Activated gamma-delta T cell (primary cell): ENCODE measurements around the gene UTY.

Source experiments
- DNase-seq: peaks from one replicate; lab custom pipeline; 2025; lab: John Stamatoyannopoulos, UW
- total RNA-seq, 2 donors: gene quantifications; one replicate each; lab custom pipeline; 2026; lab: John Stamatoyannopoulos, UW

Gene UTY
- total RNA-seq, result 0 to 156 reads per million in 2 donors

DNA sequence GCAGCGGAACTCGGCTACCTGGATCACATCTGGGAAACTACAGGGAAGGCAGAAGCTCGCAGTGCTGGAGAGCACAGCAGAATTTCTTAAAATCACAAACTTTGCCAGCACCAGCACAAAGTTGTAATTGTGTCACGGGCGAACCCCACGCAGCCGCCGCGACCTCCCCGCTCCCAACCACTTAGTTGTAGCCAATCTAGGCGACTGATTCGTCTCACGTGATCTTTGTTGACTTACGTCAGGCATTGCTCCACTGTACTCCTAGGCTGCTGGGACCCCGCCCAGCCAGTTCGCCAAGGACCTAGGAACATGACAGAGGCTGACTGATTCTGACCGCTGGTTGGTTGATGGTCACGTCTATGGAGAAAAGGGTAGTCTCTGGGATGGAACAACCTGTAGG is at the start of gene UTY:
TSS of gene UTY (minus strand) at position 206 of the 400 bp plus-strand sequence. CDS start 368 bp downstream, outside the sequence.
- no peak for DNase-seq

- no peak for DNase-seq
These were observed 40.6 kb upstream of the UTY start for GRCh38 chrY:13520474-13520873.

DNA sequence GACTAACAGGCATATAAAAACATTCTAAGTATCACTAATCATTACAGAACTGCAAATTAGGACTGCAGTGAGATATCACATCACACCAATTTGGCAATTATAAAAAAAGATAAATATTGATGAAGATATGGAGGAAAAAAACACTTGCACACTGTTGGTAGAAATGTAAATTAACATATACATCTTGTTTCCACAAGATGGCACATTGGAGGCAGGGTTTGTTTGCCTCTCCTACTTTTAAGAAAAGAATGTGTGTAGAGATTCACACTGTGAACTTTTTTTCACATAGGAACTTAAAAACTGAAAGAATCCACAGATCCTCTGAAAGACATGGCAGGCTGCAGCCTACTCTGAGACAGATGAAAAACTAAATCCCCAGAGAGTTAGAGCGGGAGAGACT is 21.4 kb upstream of the UTY start:
- no peak for DNase-seq

GRCh38 chrY:13493737-13494136 is 13.9 kb upstream of the UTY start:
- DNase-seq, result no peak

DNA sequence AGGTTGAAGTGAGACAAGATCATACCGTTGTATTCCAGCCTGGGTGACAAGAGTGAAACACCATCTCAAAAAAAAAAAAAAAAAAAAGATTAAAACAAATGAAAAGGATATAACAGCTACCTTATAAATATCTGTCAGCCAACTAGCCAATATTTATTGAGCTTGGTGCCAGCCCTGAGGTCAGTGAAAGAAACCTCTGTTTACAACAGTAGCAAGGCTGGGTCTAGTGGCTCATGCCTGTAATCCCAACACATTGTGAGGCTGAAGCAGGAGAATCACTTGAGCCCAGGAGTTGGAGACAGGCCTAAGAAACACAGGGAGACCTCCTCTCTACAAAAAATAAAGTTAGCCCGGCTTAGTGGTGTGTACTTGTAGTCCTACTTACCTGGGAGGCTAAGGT is 12.6 kb upstream of the UTY start:
- DNase-seq, result no peak

DNA sequence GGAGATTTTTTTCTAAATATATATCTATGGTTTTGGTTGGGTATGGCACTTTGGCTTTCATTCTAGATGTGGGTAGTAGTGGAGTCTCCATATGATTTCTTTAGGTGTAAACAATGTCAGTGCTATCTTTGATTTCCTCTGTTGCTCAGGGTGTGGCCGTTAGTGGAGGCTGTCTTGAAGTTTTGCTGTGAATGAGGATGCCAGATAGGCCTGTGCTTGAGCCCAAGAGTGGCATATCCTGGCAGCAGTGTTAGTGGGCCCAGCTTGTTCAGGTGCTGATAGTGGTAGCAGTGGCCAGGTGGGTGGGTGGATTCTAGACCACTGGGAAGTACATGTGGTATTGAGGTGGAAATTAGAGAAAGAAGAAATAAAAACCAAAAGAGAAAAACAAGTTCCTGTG is 8.9 kb upstream of the UTY start:
- DNase-seq, result no peak

GRCh38 chrY:13479121-13479711 is 617 bp downstream of the UTY start:
- DNase-seq, result no peak

DNA sequence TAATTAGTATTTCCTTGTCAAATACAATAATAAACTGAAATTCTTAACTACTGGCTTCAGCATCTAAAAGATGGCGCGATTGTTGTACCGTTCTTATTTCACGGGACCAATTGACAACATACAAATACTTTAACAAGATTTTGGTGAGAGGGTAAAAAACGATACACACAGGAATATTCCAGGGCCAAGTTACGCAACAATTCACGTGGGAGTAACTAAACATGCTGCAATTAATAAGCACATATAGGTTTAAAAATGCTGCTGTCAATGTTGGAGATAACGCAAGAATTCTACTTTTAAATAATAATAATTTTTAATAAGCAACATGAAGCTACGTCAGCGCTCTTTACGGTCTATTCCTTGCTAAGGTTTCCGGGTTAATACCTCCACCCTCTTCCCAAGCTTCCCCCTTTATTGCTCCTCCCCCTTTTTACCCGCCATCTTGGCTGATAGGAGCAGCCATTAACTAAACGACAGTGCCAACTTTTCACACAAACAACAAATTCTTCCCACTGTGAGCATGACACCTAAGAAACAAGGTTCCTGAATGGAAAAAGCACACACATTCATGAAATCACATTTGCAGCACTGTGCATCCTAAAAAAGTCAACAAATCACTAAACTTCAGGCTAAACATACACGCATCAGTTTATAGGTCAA is 1.6 kb downstream of the UTY start:
- no peak for DNase-seq

- no peak for DNase-seq
These were observed 4.8 kb downstream of the UTY start for GRCh38 chrY:13474997-13475396.

DNA sequence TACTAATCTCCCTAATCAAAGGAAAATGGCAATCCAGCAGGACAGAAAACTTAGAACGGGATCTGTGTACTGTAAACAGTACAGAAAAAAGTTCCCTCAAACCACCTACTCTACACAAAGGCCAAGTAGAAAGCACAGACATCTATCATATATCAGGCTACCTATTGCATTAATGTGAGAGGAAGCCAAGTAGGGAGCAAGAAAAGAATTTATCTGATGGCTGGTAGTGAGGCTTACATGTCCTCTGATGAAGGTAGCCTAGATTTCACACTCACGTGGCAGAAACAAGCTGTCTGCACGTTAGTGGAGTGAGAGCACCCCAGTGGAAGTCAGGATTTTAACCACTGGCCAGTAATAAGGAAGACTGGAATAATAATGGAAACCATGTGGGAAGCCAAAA is 28.3 kb downstream of the UTY start:
- no peak for DNase-seq

GRCh38 chrY:13450596-13451130 is 29.2 kb downstream of the UTY start:
- no peak for DNase-seq

DNA sequence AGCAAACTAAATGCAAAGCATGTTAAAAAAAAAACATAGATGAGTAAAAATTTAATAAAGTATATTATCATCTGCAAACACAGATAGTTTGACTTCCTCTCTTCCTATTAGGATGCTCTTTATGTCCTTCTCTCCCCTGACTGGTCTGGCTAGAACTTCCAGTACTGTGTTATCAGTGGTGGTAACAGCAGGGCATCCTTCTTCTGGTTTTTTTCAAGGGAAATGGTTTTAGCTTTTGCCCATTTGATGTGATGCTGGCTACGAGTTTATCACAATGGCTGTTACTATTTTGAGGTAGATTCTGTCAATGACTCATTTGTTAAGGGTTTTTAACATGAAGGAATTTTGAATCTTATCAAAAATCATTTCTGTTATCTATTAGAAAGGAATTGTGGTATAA is 34.3 kb downstream of the UTY start:
- DNase-seq, result no peak

- no peak for DNase-seq
These were observed 36.7 kb downstream of the UTY start for GRCh38 chrY:13443146-13443545.

DNA sequence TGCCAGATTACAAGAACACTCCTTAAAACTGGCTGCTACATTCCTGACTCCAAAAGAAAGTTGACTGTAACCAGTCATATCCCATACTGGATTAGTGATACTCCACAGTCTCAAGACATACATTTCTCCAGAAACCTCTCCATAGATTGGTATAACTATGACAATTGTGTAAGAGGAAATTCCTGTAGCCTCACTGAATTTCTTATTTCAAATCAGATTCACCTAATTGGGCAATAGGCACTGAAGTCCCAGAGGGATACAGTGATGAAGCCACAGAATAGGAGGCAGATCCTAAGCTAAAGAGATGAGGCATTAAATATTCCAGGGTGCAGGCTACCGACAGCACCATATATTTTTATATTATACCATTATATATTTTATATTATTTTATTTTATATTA is 39.0 kb downstream of the UTY start:
- no peak for DNase-seq

GRCh38 chrY:13435968-13436937 is 43.6 kb downstream of the UTY start:
- no peak for DNase-seq

DNA sequence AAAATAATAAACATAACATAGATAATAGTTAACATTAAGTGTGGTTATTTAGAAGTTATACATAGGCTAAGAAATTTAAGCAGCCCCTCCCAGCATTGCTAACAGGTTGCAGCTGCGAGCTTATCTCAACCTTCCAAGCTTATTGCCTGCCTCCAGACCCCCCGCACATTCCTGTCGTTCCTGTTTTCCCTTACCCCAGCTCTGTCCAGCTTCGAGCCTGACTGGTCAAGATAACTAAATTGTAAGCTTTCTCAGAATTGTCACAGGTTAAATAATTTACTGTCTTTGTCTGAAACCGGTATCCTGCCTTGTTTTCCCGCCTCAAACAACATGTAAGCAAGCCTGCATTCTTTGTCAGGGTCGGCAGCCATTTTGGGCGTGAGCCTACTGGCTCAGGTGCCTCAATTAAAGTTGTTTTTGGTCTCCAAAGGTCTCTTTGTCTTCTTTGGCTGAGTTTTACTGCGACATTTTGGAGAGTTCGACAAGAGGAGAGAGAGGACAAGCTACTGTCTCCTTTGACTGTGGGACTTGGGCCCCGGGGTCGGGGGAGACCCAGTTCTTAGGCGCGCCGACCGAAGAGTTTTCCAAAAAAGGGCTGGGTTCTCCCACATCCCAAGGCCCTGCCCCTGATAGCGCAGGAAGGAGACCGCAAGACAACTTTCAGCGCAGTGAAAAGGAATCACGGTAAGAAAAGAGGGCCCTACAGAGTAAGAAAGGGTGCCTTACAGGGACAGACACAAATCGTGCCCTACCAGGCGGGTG is 44.4 kb downstream of the UTY start:
- DNase-seq, result no peak

- no peak for DNase-seq
These were observed 47.4 kb downstream of the UTY start for GRCh38 chrY:13432293-13433025.

DNA sequence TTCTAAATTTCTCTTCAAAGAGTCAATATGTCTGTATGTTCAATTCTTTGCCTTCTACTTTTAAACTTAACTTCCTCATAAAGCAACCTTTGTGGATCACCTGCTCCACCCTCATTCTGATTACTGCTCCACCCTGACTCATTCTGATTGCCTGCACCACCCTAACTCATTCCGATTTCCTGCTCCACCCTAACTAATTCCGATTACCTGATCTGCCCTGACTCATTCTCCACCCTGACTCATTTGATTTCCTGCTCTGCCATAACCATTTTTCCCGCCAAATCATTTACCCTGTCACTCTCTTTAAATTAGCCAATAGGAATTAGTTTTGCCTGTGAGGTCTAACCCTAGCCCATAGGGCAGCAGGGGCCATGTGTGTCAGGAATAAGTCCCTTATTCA is 50.3 kb downstream of the UTY start:
- no peak for DNase-seq

DNA sequence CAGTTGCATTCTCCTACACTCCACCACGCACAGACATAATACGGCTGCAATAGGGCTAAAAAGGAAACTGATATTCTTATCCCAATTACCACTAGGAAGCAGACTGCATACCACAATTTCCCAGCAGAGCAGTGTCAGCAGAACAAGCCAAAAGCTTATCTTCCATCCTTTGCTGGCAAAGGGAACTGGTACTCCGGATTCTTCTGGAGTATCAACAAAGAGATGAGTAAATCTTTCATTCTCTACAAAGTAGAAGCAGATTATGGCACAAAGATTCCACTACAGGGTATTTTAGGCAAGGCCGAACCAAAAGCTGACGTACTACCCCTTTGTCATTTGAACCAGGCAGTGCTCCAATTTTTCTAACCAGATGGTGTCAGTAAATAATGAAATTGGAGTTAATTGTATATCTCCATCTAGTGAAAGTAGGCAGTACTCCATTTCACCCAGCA is 56.5 kb downstream of the UTY start:
- no peak for DNase-seq

GRCh38 chrY:13416869-13417661 is 62.8 kb downstream of the UTY start:
- DNase-seq, result no peak
